HepG2 (cell line): ENCODE data around the gene HNRNPUL1. TPM values are rescaled to one million over a fixed set of nuclear protein-coding genes. Genes with fewer than 3 reads are reported as not detected.

Experiments
- AHR ChIP-seq: IDR thresholded peaks from 2 replicates; pipeline ENCODE4 v1.6.1; 2018; ENCODE audit warnings: missing genetic modification reagents, missing compliant biosample characterization
- ARHGAP35 ChIP-seq: sonication (generic); formaldehyde crosslinking; IDR thresholded peaks from 2 replicates; pipeline ENCODE4 v1.9.0; 2022; ENCODE audit warnings: mild to moderate bottlenecking, inconsistent platforms, moderate library complexity, missing genetic modification reagents, borderline replicate concordance
- CBFB ChIP-seq: sonication (generic); formaldehyde crosslinking; IDR thresholded peaks from 2 replicates; pipeline ENCODE4 v1.4.0; 2020; ENCODE audit warnings: missing genetic modification reagents
- DZIP1 ChIP-seq: sonication (generic); formaldehyde crosslinking; IDR thresholded peaks from 2 replicates; pipeline ENCODE4 v1.5.0; 2020; ENCODE audit warnings: mild to moderate bottlenecking, missing genetic modification reagents
- EZH2 ChIP-seq: conservative IDR thresholded peaks from 2 replicates; pipeline ENCODE4 v1.6.1; 2012; ENCODE audit warnings: mild to moderate bottlenecking, low read depth, low read length, moderate library complexity
- GATAD1 ChIP-seq: IDR thresholded peaks from 2 replicates; pipeline ENCODE4 v1.6.1; 2016; ENCODE audit warnings: missing genetic modification reagents, missing compliant biosample characterization
- KDM4B ChIP-seq: sonication (generic); formaldehyde crosslinking; IDR thresholded peaks from 2 replicates; pipeline ENCODE4 v1.4.0; 2020; ENCODE audit warnings: missing genetic modification reagents
- KLF15 ChIP-seq: sonication (generic); formaldehyde crosslinking; IDR thresholded peaks from 2 replicates; pipeline ENCODE4 v1.8.1; 2023; ENCODE audit warnings: borderline replicate concordance, mild to moderate bottlenecking, inconsistent platforms, missing genetic modification reagents, mixed read lengths
- MTF1 ChIP-seq: sonication (generic); formaldehyde crosslinking; IDR thresholded peaks from 2 replicates; pipeline ENCODE4 v1.5.0; 2020; ENCODE audit warnings: missing genetic modification reagents
- NONO ChIP-seq, 2 experiments: fragments of 450-650 bp in 1 of 2; sonication (generic) in 1 of 2; formaldehyde crosslinking in 1 of 2; IDR thresholded peaks in 1 of 2; conservative IDR thresholded peaks in 1 of 2; 2 replicates each; pipeline versions ENCODE4 v1.6.1 to v1.8.0; 2017 to 2022; ENCODE audit warnings: mild to moderate bottlenecking in 1 of 2, missing genetic modification reagents in 1 of 2, moderate library complexity in 1 of 2
- PAF1 ChIP-seq: IDR thresholded peaks from 2 replicates; pipeline ENCODE4 v1.6.1; 2016; ENCODE audit warnings: missing genetic modification reagents, missing compliant biosample characterization
- SMAD1 ChIP-seq: sonication (generic); formaldehyde crosslinking; IDR thresholded peaks from 2 replicates; pipeline ENCODE4 v1.4.0; 2020; ENCODE audit warnings: missing genetic modification reagents, low read depth, mild to moderate bottlenecking, borderline replicate concordance
- XBP1 ChIP-seq: sonication (generic); formaldehyde crosslinking; IDR thresholded peaks from 2 replicates; pipeline ENCODE4 v1.5.0; 2020; ENCODE audit warnings: missing genetic modification reagents
- ZBTB34 ChIP-seq: sonication (generic); formaldehyde crosslinking; IDR thresholded peaks from 2 replicates; pipeline ENCODE4 v1.8.0; 2022; ENCODE audit warnings: mild to moderate bottlenecking, missing genetic modification reagents
- ZBTB38 ChIP-seq: sonication (generic); formaldehyde crosslinking; IDR thresholded peaks from 2 replicates; pipeline ENCODE4 v1.5.1; 2020; ENCODE audit warnings: mild to moderate bottlenecking, missing genetic modification reagents
- ZBTB39 ChIP-seq: sonication (generic); formaldehyde crosslinking; IDR thresholded peaks from 2 replicates; pipeline ENCODE4 v1.5.0; 2020; ENCODE audit warnings: missing genetic modification reagents
- ZC3H4 ChIP-seq: sonication (generic); formaldehyde crosslinking; IDR thresholded peaks from 2 replicates; pipeline ENCODE4 v1.4.0; 2020; ENCODE audit warnings: missing genetic modification reagents, borderline replicate concordance
- ZNF30 ChIP-seq: sonication (generic); formaldehyde crosslinking; IDR thresholded peaks from 2 replicates; pipeline ENCODE4 v1.5.0; 2020; ENCODE audit warnings: mild to moderate bottlenecking, missing genetic modification reagents
- ZNF816 ChIP-seq: sonication (generic); formaldehyde crosslinking; IDR thresholded peaks from 2 replicates; pipeline ENCODE4 v1.8.0; 2022; ENCODE audit warnings: missing genetic modification reagents, mild to moderate bottlenecking, borderline replicate concordance
- ZSCAN12 ChIP-seq: sonication (generic); formaldehyde crosslinking; IDR thresholded peaks from 2 replicates; pipeline ENCODE4 v1.9.0; 2021; ENCODE audit warnings: mild to moderate bottlenecking, missing genetic modification reagents
- polyA plus RNA-seq, 8 experiments: library from polyadenylated mRNA; depleted of rRNA in 3 of 8; stranded (reverse) in 7 of 8; unstranded in 1 of 8; fragments of >200 nt; fragmentation: Illumina TruSeq in 4 of 8; extraction: Trizol in 4 of 8; gene quantifications; 2 replicates each; pipeline versions ENCODE4 v1.2.1 to v1.2.3, GENCODE V29; 2011 to 2016; ENCODE audit warnings: low read depth in 4 of 8, missing spikeins in 1 of 8, mixed read lengths in 1 of 8; ENCODE audit not compliant: insufficient read depth in 1 of 8
- total RNA-seq, 5 experiments: library from RNA; depleted of rRNA; stranded (reverse); fragments of >200 nt; fragmentation: Illumina TruSeq; extraction: Trizol; gene quantifications; 2 replicates each; pipeline ENCODE4 v1.2.3, GENCODE V29; 2016; ENCODE audit warnings: low read depth in 1 of 5

HNRNPUL1 gene
- total and polyA plus RNA-seq, 2 of the 13 experiments (the other 11 are each of a cell fraction or from before 2014, with no cell fraction given) = 30.9 to 81.7 TPM

- TF ChIP-seq ZSCAN12 (CRISPR knock-in tag) = no peak
- TF ChIP-seq MTF1 (CRISPR knock-in tag) = no peak
- no peak for TF ChIP-seq ZNF816
- TF ChIP-seq ZBTB34 (CRISPR knock-in tag) = 0 out of 2 replicates have a peak, but pooled peaks have one; percentile 75
- no peak for TF ChIP-seq NONO (IDR thresholded peaks at IDR 0.05)
- TF ChIP-seq NONO (CRISPR knock-in tag; conservative IDR thresholded peaks at IDR 0.05) = peak; percentile 75
- TF ChIP-seq EZH2 = no peak
- no peak for TF ChIP-seq ARHGAP35 (CRISPR knock-in tag)
- TF ChIP-seq ZBTB38 (CRISPR knock-in tag) = no peak; the same call in 1 of the 2 replicates
- TF ChIP-seq KDM4B (CRISPR knock-in tag) = no peak
- peak; percentile 22; the same call in 1 of the 2 replicates for TF ChIP-seq GATAD1
- TF ChIP-seq CBFB (CRISPR knock-in tag) = peak; percentile 86
- TF ChIP-seq KLF15 (CRISPR knock-in tag) = no peak
- no peak for TF ChIP-seq DZIP1 (CRISPR knock-in tag)
- no peak for TF ChIP-seq ZC3H4
- no peak for TF ChIP-seq XBP1 (CRISPR knock-in tag)
- no peak for TF ChIP-seq SMAD1 (CRISPR knock-in tag)
- TF ChIP-seq PAF1 (CRISPR knock-in tag) = no peak
- no peak for TF ChIP-seq ZNF30
- peak; percentile 92 for TF ChIP-seq ZBTB39 (CRISPR knock-in tag)
- TF ChIP-seq AHR (CRISPR knock-in tag) = no peak
Observed at GRCh38 chr19:41226053-41226873, 37.9 kb upstream of the HNRNPUL1 start (continued).
